Measurements from ENCODE around the gene ARID1A. TPM values are rescaled to one million over a fixed set of nuclear protein-coding genes. Genes with fewer than 3 reads are reported as not detected.
A peak's percentile ranks its signal among the peaks of the same experiment; 100 is the strongest.

Gene ARID1A
- total RNA-seq, 1 donor from 2014 or later, result 186 TPM

DNA sequence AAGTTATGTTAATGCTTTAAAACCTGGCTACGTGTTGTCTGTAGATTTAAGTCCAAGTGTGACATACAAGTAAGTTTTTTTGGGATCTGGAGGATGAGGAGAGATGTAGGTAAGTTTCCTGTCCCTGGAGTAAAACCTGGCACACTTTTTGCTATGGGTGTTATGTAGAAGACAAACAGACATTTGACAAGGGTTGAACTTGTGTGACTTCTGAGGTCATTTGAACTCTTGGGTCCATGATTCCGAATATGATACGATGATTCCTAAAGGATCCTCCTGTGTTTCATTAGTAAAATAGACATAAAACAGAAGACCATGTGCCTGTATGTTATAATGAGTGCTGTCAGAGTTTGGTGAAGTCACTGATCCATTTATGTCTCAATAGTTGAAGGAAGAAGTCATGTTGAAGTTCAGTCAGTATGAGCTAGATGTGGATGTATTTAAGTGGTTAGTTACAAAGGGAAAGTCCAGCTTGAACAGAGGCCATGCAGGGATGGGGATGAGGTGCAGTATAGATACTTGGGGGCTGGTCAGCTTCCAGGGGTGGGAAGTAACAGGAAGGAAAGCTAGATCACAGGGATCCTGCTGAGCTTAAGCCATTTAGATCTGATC is 44.3 kb downstream of the ARID1A start:
- Mint-ChIP-seq H3K36me3 (ENCODE audit: insufficient read depth) (peaks cover 30% of the 10 kb centered on the region), H3K27ac (peak overlapping the region; percentile 50)

GRCh38 chr1:26740952-26741351 is 45.1 kb downstream of the ARID1A start:
- H3K36me3 Mint-ChIP-seq (ENCODE audit: insufficient read depth), result peaks cover 27% of the 10 kb centered on the region
- TF ChIP-seq, protein P1, sequence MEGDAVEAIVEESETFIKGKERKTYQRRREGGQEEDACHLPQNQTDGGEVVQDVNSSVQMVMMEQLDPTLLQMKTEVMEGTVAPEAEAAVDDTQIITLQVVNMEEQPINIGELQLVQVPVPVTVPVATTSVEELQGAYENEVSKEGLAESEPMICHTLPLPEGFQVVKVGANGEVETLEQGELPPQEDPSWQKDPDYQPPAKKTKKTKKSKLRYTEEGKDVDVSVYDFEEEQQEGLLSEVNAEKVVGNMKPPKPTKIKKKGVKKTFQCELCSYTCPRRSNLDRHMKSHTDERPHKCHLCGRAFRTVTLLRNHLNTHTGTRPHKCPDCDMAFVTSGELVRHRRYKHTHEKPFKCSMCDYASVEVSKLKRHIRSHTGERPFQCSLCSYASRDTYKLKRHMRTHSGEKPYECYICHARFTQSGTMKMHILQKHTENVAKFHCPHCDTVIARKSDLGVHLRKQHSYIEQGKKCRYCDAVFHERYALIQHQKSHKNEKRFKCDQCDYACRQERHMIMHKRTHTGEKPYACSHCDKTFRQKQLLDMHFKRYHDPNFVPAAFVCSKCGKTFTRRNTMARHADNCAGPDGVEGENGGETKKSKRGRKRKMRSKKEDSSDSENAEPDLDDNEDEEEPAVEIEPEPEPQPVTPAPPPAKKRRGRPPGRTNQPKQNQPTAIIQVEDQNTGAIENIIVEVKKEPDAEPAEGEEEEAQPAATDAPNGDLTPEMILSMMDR (IDR thresholded peaks at IDR 0.05; ENCODE audit: unreplicated experiment), result no peak
- H3K27me3 Mint-ChIP-seq, result no peaks in the 10 kb centered on the region
- no peaks in the 10 kb centered on the region for H3K9me3 Mint-ChIP-seq (ENCODE audit: low read depth)
- H3K4me3 Mint-ChIP-seq (ENCODE audit: low read depth), result no peak overlapping the region
- peaks cover 26% of the 10 kb centered on the region for H3K4me1 Mint-ChIP-seq (ENCODE audit: low read depth)
- peak overlapping the region; percentile 70 for H3K27ac Mint-ChIP-seq
- no peak for DNase-seq (ENCODE audit: low spot score, unreplicated experiment)

More for the DNA sequence above, 44.3 kb downstream of the ARID1A start:
- H3K4me3 Mint-ChIP-seq (ENCODE audit: low read depth), result no peak overlapping the region
- peaks cover 26% of the 10 kb centered on the region for H3K4me1 Mint-ChIP-seq (ENCODE audit: low read depth)
- H3K9me3 Mint-ChIP-seq (ENCODE audit: low read depth), result no peaks in the 10 kb centered on the region
- TF ChIP-seq, protein P1 (IDR thresholded peaks at IDR 0.05; ENCODE audit: unreplicated experiment), result no peak
- H3K27me3 Mint-ChIP-seq, result no peaks in the 10 kb centered on the region
- no peak for DNase-seq (ENCODE audit: low spot score, unreplicated experiment)

DNA sequence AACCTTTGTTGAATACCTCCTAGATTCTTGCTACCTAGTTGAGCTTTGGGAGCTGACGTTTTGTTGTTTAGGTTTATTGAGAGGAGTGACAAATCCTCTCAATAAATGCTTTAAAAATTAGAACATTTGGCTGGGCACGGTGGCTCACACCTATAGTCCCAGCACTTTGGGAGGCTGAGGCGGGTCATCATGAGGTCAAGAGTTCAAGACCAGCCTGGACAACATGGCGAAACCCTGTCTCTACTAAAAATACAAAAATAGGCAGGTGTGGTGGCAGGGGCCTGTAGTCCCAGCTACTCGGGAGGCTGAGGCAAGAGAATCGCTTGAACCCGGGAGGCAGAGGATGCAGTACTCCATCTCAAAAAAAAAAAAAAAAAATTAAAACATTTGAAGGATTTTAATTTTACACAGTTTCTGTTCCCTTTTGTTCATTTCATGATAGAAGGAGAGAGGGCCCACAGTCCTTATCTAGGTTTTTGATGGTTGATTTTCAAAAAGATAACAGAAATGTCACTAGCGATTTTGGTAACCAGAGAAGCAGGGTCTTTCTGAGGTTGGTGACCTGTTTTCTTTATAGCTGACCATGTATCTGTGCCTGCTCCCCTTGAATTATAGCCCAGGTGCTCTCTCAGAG is 47.7 kb downstream of the ARID1A start:
- peaks cover 37% of the 10 kb centered on the region for H3K36me3 Mint-ChIP-seq (ENCODE audit: insufficient read depth)
- H3K27me3 Mint-ChIP-seq, result no peaks in the 10 kb centered on the region
- no peak overlapping the region for H3K4me3 Mint-ChIP-seq (ENCODE audit: low read depth)
- H3K27ac Mint-ChIP-seq, result peak overlapping the region; percentile 75
- H3K4me1 Mint-ChIP-seq (ENCODE audit: low read depth), result peaks cover 37% of the 10 kb centered on the region
- no peaks in the 10 kb centered on the region for H3K9me3 Mint-ChIP-seq (ENCODE audit: low read depth)
- TF ChIP-seq, protein P1 (IDR thresholded peaks at IDR 0.05; ENCODE audit: unreplicated experiment), result no peak
- no peak for DNase-seq (ENCODE audit: low spot score, unreplicated experiment)

DNA sequence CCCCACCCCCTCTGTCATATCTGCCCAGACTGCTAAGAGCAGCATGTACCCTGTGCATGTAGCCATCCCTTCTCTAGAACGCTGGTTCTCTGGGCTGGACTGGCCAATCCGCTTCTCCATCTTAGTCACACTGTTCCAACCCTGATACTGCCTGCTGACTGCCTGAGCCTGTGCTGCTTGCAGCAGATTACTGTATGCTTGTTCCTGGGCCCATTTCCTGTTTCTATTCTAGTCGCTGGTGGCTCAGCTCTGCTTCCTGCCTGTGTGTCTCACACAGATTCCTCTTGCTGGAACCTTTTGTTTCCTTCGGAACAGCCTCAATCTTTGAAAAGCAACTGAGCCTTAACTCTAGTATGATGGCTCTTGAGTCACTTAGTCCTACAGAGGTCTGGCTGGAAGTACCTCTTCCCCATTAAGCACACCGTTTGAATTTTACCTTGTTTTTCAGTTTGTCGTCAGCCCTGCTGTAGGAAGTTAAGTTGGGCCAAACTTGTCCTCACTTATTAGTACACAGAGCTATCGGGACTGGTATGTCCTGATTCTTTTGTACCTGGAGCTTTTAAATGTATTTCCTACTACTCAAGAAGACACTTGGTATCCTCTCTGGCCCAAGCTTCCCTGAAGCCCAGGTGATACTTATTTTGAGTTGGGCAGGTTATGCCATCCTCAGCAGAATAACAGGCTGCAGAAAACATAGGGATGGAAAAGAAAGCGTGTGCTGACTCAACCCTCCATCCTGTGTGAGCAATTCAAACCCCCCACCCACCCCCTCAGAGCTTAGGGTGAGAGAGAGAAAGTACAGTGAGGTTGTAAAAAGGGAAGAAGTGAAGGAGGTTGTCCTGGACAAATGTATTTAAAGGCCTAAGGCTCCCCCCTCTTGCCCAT is 48.5 kb downstream of the ARID1A start:
- no peak for DNase-seq (ENCODE audit: low spot score, unreplicated experiment)
- no peak overlapping the region for H3K4me3 Mint-ChIP-seq (ENCODE audit: low read depth)
- peak overlapping the region; percentile 87 for H3K27ac Mint-ChIP-seq
- TF ChIP-seq, protein P1 (IDR thresholded peaks at IDR 0.05; ENCODE audit: unreplicated experiment), result no peak
- H3K27me3 Mint-ChIP-seq, result no peaks in the 10 kb centered on the region
- peaks cover 37% of the 10 kb centered on the region for H3K36me3 Mint-ChIP-seq (ENCODE audit: insufficient read depth)
- H3K9me3 Mint-ChIP-seq (ENCODE audit: low read depth), result no peaks in the 10 kb centered on the region
- peaks cover 41% of the 10 kb centered on the region for H3K4me1 Mint-ChIP-seq (ENCODE audit: low read depth)

- H3K4me1 Mint-ChIP-seq (ENCODE audit: low read depth), result peaks cover 42% of the 10 kb centered on the region
- TF ChIP-seq, protein P1 (IDR thresholded peaks at IDR 0.05; ENCODE audit: unreplicated experiment), result no peak
Observed at GRCh38 chr1:26745191-26745590, 49.4 kb downstream of the ARID1A start.

More at GRCh38 chr1:26745191-26745590, 49.4 kb downstream of the ARID1A start:
- DNase-seq (ENCODE audit: low spot score, unreplicated experiment), result no peak
- H3K27me3 Mint-ChIP-seq, result no peaks in the 10 kb centered on the region
- H3K4me3 Mint-ChIP-seq (ENCODE audit: low read depth), result no peak overlapping the region
- no peaks in the 10 kb centered on the region for H3K9me3 Mint-ChIP-seq (ENCODE audit: low read depth)
- peak overlapping the region; percentile 39 for H3K27ac Mint-ChIP-seq
- H3K36me3 Mint-ChIP-seq (ENCODE audit: insufficient read depth), result peaks cover 34% of the 10 kb centered on the region
